ENCODE results near the gene AZIN2. TPM values are rescaled to one million over a fixed set of nuclear protein-coding genes. Genes with fewer than 3 reads are reported as not detected.
A peak's percentile ranks its signal among the peaks of the same experiment; 100 is the strongest.

The AZIN2 gene
- total RNA-seq: 1 to 10 TPM in 1 of 2 experiments, under 1 TPM in 1; 0.98 to 2.1 TPM

DNA sequence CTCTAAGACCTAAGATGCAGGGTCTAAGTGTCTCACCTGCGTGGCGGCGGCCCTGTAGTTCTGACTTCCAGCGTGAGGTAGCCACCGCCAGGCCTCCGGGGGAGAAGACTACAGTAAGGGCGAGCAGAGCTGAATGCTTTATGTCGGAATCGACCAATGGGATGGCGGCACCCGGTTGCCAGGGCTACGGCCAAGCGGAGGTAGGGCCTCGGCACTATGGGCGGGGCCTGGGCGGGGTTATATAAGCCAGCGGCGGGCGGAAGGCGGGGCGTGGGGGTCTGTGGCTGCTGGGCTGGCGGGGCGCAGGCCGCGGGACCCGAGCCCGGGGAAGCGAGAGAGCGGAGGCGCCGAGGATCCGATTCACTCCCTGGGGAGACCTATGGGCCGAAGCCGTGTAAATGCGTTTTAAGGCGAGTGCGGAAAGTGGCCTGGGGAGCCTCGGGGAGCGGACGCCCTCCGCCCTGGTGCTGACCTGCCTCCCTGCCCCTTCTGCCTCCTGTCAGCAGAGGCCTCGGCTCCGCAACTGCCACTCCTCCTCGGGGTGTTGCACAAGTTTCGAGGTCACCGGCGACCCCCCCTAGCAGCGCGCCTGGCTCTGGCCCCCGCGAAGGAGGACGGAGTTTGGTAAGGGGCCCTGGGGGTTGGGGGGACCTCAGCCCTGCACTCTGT, at the start of gene AZIN2:
AZIN2 (plus strand) TSS at position 269 of the 669 bp plus-strand sequence. CDS start 1,097 bp downstream, outside the sequence.
- peak within 1 kb of the TSS; percentile 61 for H3K4me3 Mint-ChIP-seq
- intact Hi-C loops (cut with DNase I, micrococcal nuclease): loop anchor here (1.0 to 10.0 kb wide), 9 partner anchors 18 to 430 kb away; partner anchors contain the start of genes AK2 (in 2 of the 2), RBBP4 (in 1 of the 2), RNF19B (in 1 of the 2) and S100PBP (in 1 of the 2)
- CTCF ChIA-PET: interaction anchor here (0.5 to 1.5 kb wide), 8 partner anchors 15 to 209 kb away, joined by 3 to 6 read pairs (median 3); no protein-coding TSS in a partner anchor
- DNase-seq (peak; percentile 98), ATAC-seq (peak; percentile 100)
- no peaks in the 10 kb centered on the region for H3K36me3 Mint-ChIP-seq (ENCODE audit: low read depth)
- H3K4me1 Mint-ChIP-seq: peaks cover 17% of the 10 kb centered on the region
- no peaks in the 10 kb centered on the region for H3K9me3 Mint-ChIP-seq (ENCODE audit: low read depth)
- POLR2A ChIA-PET: interaction anchor here (1.0 to 1.5 kb wide), 3 partner anchors 9 to 46 kb away, joined by 3 to 5 read pairs (median 3); no protein-coding TSS in a partner anchor
- H3K27me3 Mint-ChIP-seq: peaks cover 3% of the 10 kb centered on the region
- peak within 1 kb of the TSS; percentile 43 for H3K27ac Mint-ChIP-seq

DNA sequence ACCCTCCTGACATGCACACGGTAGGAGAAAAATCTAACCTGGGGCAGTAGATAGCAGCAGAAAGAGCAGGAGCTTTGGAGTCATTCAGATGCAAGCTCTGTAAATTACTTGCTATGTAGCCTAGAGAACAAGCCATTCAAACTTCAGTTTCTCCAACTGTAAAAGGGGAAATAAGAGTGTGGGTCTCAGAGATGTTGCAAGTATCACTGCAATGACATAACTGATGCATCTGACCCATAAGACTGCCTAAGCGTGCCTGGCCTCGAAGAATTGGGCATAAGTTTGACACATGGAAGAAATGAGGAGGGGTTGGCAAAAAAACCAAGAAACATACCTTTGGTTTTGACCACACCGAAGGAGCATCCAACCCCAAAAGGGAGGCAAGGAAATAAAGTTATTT, 49.4 kb upstream of the AZIN2 start:
- no peaks in the 10 kb centered on the region for H3K9me3 Mint-ChIP-seq (ENCODE audit: low read depth)
- H3K4me3 Mint-ChIP-seq: no peak overlapping the region
- peaks cover 73% of the 10 kb centered on the region for H3K36me3 Mint-ChIP-seq (ENCODE audit: low read depth)
- ATAC-seq (no peak), DNase-seq (no peak)
- H3K4me1 Mint-ChIP-seq: peaks cover 67% of the 10 kb centered on the region
- no peaks in the 10 kb centered on the region for H3K27me3 Mint-ChIP-seq
- intact Hi-C loops (cut with DNase I, micrococcal nuclease): no loop called here
- ChIA-PET CTCF (interaction anchor here (0.8 to 1.2 kb wide), 2 partner anchors 38 to 57 kb away, joined by 3 to 4 read pairs; no protein-coding TSS in a partner anchor), POLR2A (no interaction called here)
- no peak overlapping the region for H3K27ac Mint-ChIP-seq

DNA sequence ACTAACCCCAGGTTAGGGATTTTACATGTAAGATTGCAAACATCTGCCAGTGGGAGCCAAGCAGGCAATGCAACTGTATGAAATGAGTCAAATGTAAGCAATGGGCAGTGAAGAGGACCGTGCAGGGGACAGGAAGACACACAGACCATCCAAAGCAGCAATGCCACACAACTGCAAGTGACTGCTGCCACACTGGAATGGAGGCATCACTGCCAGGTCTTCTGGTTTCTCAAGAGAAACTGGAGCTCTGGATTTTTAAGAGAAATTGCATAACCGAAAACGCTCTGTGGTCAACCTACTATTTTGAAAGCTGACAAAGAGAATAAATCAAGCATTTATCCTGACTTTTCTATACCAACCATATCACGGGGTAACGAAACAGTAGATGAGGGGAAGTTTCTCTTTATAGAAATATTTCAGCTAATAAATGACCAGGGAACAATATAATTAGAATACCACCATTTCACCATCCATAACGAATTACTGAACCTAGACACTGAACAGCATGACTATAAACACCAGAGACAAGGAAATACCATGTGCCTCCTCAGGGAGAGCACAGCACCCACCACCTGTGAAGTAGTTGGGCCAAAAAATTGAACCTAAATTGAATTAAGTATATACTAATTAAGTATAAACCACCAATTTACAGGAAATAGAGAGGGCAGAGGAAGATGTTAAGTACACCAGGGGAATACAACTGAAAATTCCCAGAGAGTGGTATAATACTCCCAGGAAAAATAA, 48.7 kb upstream of the AZIN2 start:
- ChIA-PET POLR2A (no interaction called here), CTCF (interaction anchor here (0.8 to 1.2 kb wide), 3 partner anchors 17 to 56 kb away, joined by 3 read pairs; no protein-coding TSS in a partner anchor)
- Mint-ChIP-seq H3K27ac (peak overlapping the region; percentile 20), H3K9me3 (ENCODE audit: low read depth) (peaks cover 3% of the 10 kb centered on the region), H3K27me3 (no peaks in the 10 kb centered on the region), H3K4me1 (peaks cover 69% of the 10 kb centered on the region), H3K4me3 (no peak overlapping the region), H3K36me3 (ENCODE audit: low read depth) (peaks cover 69% of the 10 kb centered on the region)
- ATAC-seq (no peak), DNase-seq (no peak)
- intact Hi-C loops (cut with DNase I, micrococcal nuclease): no loop called here

DNA sequence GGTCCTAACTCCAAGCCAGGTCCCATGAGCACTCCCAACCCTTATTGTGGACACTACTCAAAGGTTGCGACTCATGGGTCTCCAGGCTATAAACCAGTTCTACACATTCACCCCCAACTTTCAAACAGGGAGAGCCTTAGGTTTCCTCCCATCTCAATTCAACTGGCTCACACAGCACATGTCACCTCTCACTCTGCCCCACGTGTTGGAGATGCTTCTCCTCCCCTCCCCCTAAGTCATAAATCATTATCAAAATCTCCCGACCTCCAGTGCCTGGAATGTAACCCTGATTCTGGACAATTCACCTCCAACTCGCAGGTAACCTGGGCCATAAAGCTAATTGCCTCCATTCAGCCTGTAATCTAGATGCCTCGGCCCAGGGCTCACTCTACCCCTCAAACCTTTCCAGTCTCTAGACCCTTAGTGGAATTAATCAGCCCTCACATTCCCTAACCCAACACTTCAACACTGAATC, 44.9 kb upstream of the AZIN2 start:
- intact Hi-C loops (cut with DNase I, micrococcal nuclease): loop anchor here (1.0 to 2.0 kb wide), 6 partner anchors 45 to 436 kb away; partner anchors contain the start of genes AZIN2 (in 2 of the 2), RBBP4 (in 1 of the 2), RNF19B (in 1 of the 2) and ZSCAN20 (in 1 of the 2)
- Mint-ChIP-seq H3K4me3 (peak overlapping the region; percentile 96), H3K27ac (peak overlapping the region; percentile 87), H3K36me3 (ENCODE audit: low read depth) (peaks cover 39% of the 10 kb centered on the region), H3K9me3 (ENCODE audit: low read depth) (peaks cover 3% of the 10 kb centered on the region), H3K27me3 (no peaks in the 10 kb centered on the region), H3K4me1 (peaks cover 48% of the 10 kb centered on the region)
- CTCF ChIA-PET: interaction anchor here (1.0 to 1.8 kb wide), 2 partner anchors 19 to 102 kb away, joined by 4 to 6 read pairs; no protein-coding TSS in a partner anchor
- POLR2A ChIA-PET: no interaction called here
- peak; percentile 39 for DNase-seq
- no peak for ATAC-seq

DNA sequence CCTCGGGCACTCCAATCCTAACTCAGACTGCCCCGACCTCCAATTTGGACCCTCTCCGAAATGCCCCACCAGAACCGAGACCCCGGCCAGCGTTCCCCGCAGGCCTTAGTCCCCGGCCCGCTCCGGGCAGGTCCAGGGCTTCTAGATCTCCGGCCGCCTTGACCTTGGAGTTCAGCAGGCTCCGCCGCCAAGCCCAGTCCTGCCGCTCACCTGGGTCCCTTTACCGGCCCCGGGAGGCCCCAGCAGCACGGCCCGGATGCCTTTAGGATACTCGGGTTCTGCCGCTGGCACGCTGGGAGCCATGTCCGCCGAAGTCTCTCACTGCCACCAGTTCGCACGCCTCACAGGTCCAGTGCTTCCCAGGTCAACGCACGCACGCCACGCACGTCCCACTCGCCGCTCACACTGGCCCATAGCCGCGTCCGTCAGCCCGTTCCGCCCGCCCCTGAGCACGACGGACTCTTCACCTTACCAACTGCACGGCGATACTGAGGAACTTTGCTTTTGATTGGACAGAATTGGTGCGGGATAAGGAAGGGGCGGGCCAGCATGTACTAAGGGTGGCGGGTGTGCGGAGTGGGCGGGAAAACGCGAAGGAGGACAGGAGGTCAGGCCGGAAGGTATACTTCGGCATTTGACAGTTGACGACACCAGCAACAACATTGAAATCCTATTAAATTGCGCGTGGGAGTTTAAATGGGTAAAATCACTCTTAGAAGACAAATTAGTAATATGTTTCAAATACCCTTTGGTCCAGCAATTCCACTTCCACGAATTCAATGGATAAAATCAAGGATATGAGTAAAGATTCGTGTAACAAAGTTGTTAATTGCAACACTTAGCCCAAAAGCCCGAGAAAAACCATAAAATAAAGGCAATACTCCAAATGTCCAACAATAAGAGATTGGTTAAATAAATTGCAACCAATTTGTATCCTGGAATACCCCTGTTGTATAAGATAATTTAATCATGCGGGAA, 44.1 kb upstream of the AZIN2 start, which contains the start of gene AK2:
AK2 (minus strand) TSS at position 358 of the 978 bp plus-strand sequence; CDS start at position 303, 55 bp downstream.
- POLR2A ChIA-PET: no interaction called here
- CTCF ChIA-PET: no interaction called here
- H3K27me3 Mint-ChIP-seq: no peaks in the 10 kb centered on the region
- intact Hi-C loops (cut with DNase I, micrococcal nuclease): loop anchor here (1.0 to 2.0 kb wide), 7 partner anchors 44 to 435 kb away; partner anchors contain the start of genes AZIN2 (in 2 of the 2), RNF19B (in 2 of the 2), RBBP4 (in 1 of the 2) and S100PBP (in 1 of the 2)
- peak; percentile 100 for ATAC-seq
- peak; percentile 96 for DNase-seq
- peak within 1 kb of the TSS; percentile 96 for H3K4me3 Mint-ChIP-seq
- peak within 1 kb of the TSS; percentile 87 for H3K27ac Mint-ChIP-seq
- peaks cover 41% of the 10 kb centered on the region for H3K4me1 Mint-ChIP-seq
- peaks cover 3% of the 10 kb centered on the region for H3K9me3 Mint-ChIP-seq (ENCODE audit: low read depth)
- H3K36me3 Mint-ChIP-seq (ENCODE audit: low read depth): peaks cover 33% of the 10 kb centered on the region

DNA sequence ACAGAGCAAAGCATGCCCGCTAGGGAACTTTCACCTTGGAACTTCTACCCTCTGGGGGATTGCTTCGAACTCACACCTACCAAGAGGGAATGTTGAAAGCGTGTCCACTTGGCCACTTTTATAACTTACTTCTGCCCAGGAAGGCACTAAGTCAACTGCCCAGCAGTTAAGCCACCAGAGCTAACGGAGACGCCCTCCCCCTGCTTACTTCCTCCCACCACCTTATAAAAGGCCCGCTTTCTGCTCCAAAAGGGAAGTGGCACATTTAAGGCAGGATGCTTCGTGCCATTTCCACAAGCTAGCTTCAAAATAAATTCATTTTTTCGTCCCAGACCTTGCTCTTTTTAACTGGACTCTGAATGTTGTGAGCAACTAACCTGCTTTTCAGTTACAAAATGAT, 41.1 kb upstream of the AZIN2 start:
- Mint-ChIP-seq H3K4me3 (no peak overlapping the region), H3K27me3 (no peaks in the 10 kb centered on the region), H3K27ac (no peak overlapping the region), H3K36me3 (ENCODE audit: low read depth) (peaks cover 13% of the 10 kb centered on the region), H3K9me3 (ENCODE audit: low read depth) (peaks cover 3% of the 10 kb centered on the region), H3K4me1 (peaks cover 18% of the 10 kb centered on the region)
- ChIA-PET CTCF (no interaction called here), POLR2A (interaction anchor here (0.6 kb wide), 1 partner anchor 15 kb away, joined by 4 read pairs; no protein-coding TSS in a partner anchor)
- no peak for ATAC-seq
- no peak for DNase-seq
- intact Hi-C loops (cut with DNase I, micrococcal nuclease): no loop called here

DNA sequence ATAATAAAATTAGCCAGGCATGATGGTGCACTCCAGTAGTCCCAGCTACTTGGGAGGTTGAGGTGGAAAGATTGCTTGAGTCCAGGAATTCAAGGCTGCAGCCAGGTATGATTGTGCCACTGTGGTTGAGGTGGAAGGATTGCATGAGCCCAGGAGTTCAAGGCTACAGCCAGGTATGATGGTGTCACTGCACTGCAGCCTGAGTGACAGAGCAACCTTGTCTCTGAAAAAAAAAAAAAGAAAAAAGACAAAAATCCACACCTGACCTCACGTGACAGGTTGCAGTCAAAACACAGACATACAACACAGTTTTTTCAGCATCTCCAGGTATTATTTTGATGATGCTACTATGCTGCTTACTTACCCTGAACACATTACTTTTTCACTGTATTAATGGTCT, 39.9 kb upstream of the AZIN2 start:
- ATAC-seq: no peak
- CTCF ChIA-PET: interaction anchor here (1.2 kb wide), 1 partner anchor 14 kb away, joined by 3 read pairs; no protein-coding TSS in a partner anchor
- DNase-seq: no peak
- H3K9me3 Mint-ChIP-seq (ENCODE audit: low read depth): peaks cover 3% of the 10 kb centered on the region
- POLR2A ChIA-PET: no interaction called here
- peaks cover 5% of the 10 kb centered on the region for H3K36me3 Mint-ChIP-seq (ENCODE audit: low read depth)
- no peak overlapping the region for H3K27ac Mint-ChIP-seq
- H3K27me3 Mint-ChIP-seq: no peaks in the 10 kb centered on the region
- intact Hi-C loops (cut with DNase I, micrococcal nuclease): no loop called here
- H3K4me3 Mint-ChIP-seq: no peak overlapping the region
- peaks cover 10% of the 10 kb centered on the region for H3K4me1 Mint-ChIP-seq

DNA sequence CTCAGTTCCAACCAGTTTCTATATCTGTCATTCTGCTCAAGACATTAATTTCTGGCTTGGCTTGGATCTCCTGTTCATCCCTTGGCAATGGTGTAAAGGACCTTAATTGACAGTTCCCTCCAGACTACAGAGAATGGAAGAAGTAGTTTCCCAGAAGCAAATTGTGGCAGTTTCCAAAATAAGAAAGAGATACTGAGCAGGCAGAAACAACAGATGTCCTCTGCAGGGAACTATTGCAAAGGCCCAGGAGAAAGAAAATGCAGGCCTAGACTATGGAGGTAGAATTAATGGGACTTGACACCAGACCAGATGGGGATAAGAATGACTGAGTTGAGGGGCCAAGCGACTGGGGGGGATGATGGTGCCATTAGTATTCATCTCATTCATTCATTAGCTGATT, 38.1 kb upstream of the AZIN2 start:
- CTCF ChIA-PET: no interaction called here
- DNase-seq (no peak), ATAC-seq (no peak)
- Mint-ChIP-seq H3K4me1 (no peaks in the 10 kb centered on the region), H3K9me3 (ENCODE audit: low read depth) (no peaks in the 10 kb centered on the region), H3K4me3 (no peak overlapping the region), H3K27me3 (no peaks in the 10 kb centered on the region), H3K36me3 (ENCODE audit: low read depth) (no peaks in the 10 kb centered on the region), H3K27ac (no peak overlapping the region)
- intact Hi-C loops (cut with DNase I, micrococcal nuclease): no loop called here
- POLR2A ChIA-PET: no interaction called here

DNA sequence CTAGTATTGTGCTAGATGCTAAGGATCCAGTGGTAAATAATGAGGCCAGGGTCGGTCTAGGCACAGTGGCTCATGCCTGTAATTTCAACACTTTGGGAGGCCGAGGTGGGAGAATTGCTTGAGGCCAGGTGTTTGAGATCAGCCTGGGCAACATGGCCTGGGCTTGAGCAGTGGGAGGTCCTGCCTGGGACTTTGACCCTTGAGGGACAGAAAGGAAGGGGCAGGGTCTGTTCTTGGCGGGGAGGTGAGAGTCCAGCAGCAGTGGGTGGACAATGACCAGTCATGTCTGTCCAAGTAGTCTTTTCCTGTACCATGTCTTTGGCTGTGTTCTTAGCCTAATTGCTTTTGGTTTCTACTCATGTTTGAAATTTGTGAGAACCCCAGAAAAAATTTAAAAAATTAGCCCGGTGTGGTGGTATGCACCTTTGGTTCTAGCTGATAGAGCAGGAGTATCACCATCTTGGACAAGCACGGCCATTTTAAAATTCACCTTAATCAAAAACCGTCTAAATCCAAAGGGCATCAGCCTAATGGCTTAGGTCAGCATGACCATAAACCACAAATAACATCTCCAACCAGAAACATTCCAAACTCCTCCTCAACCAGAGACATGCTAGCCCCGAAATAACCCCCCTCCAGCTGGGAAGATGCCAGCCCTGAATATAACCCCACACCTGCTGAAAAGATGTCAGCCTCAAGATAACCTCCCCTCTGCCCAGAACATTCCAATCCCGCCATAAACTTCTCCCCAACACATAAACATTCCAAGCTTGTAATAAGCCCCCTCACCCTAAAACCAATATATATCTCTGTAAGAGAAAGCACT, 37.5 kb upstream of the AZIN2 start:
- H3K27me3 Mint-ChIP-seq: peaks cover under 1% of the 10 kb centered on the region
- DNase-seq (no peak), ATAC-seq (no peak)
- no peak overlapping the region for H3K4me3 Mint-ChIP-seq
- no peaks in the 10 kb centered on the region for H3K9me3 Mint-ChIP-seq (ENCODE audit: low read depth)
- no peaks in the 10 kb centered on the region for H3K36me3 Mint-ChIP-seq (ENCODE audit: low read depth)
- no peaks in the 10 kb centered on the region for H3K4me1 Mint-ChIP-seq
- POLR2A ChIA-PET: no interaction called here
- CTCF ChIA-PET: interaction anchor here (1.2 kb wide), 1 partner anchor 108 kb away, joined by 5 read pairs; no protein-coding TSS in a partner anchor
- intact Hi-C loops (cut with DNase I, micrococcal nuclease): no loop called here
- H3K27ac Mint-ChIP-seq: peak overlapping the region; percentile 12

DNA sequence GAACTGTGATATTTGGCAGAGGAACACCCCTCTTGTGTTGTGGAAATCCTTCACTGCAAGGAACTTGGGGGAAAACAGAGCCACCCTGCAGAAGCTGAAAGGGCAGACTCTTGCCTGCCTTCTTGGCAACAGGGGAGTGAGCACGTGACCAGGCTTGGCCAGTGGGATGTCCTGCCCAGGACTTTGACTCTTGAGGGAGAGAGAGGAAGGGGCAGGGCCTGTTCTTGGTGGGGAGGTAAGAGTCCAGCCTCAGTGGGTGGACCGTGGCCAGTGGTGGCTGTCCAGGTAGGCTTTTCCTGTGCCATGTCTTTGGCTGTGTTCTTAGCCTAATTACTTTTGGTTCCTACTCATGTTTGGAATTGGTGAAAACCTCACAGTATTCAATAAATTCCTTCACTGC, 35.7 kb upstream of the AZIN2 start:
- Mint-ChIP-seq H3K4me1 (no peaks in the 10 kb centered on the region), H3K27me3 (peaks cover 2% of the 10 kb centered on the region), H3K27ac (no peak overlapping the region), H3K4me3 (no peak overlapping the region), H3K9me3 (ENCODE audit: low read depth) (no peaks in the 10 kb centered on the region), H3K36me3 (ENCODE audit: low read depth) (no peaks in the 10 kb centered on the region)
- ATAC-seq (no peak), DNase-seq (no peak)
- POLR2A ChIA-PET: no interaction called here
- intact Hi-C loops (cut with DNase I, micrococcal nuclease): no loop called here
- CTCF ChIA-PET: interaction anchor here (0.9 to 1.5 kb wide), 4 partner anchors 9 to 169 kb away, joined by 3 to 4 read pairs (median 4); no protein-coding TSS in a partner anchor
